ENCODE data around the gene STIM1. TPM values are rescaled to one million over a fixed set of nuclear protein-coding genes. Genes with fewer than 3 reads are reported as not detected.
A peak's percentile ranks its signal among the peaks of the same experiment; 100 is the strongest.
"Not testable (repeated sequence)": the region's sequence is repeated elsewhere in the genome, so short reads cannot be mapped to it uniquely, and the experiment has no call there.

The STIM1 gene
- total RNA-seq, 1 donor from 2014 or later = 46.9 TPM

GRCh38 chr11:4006946-4007680 lies 151.6 kb downstream of the STIM1 start:
- no peak overlapping the region for H3K4me3 Mint-ChIP-seq (ENCODE audit: unreplicated experiment)
- H3K27me3 Mint-ChIP-seq (ENCODE audit: unreplicated experiment) = no peaks in the 10 kb centered on the region
- TF ChIP-seq CTCF (IDR thresholded peaks at IDR 0.05) = no peak
- H3K4me1 Mint-ChIP-seq (ENCODE audit: unreplicated experiment) = no peaks in the 10 kb centered on the region
- DNase-seq (ENCODE audit: extremely low spot score, unreplicated experiment) = no peak
- no peak overlapping the region for H3K27ac Mint-ChIP-seq (ENCODE audit: unreplicated experiment)
- no peaks in the 10 kb centered on the region for H3K9me3 Mint-ChIP-seq (ENCODE audit: unreplicated experiment)
- peaks cover 3% of the 10 kb centered on the region for H3K36me3 Mint-ChIP-seq (ENCODE audit: unreplicated experiment)

GRCh38 chr11:4008116-4008515 lies 152.7 kb downstream of the STIM1 start:
- Mint-ChIP-seq H3K27me3 (ENCODE audit: unreplicated experiment) (no peaks in the 10 kb centered on the region), H3K4me1 (ENCODE audit: unreplicated experiment) (no peaks in the 10 kb centered on the region), H3K9me3 (ENCODE audit: unreplicated experiment) (no peaks in the 10 kb centered on the region), H3K27ac (ENCODE audit: unreplicated experiment) (no peak overlapping the region), H3K36me3 (ENCODE audit: unreplicated experiment) (peaks cover 3% of the 10 kb centered on the region), H3K4me3 (ENCODE audit: unreplicated experiment) (no peak overlapping the region)
- DNase-seq (ENCODE audit: extremely low spot score, unreplicated experiment) = no peak
- TF ChIP-seq CTCF (IDR thresholded peaks at IDR 0.05) = no peak

DNA sequence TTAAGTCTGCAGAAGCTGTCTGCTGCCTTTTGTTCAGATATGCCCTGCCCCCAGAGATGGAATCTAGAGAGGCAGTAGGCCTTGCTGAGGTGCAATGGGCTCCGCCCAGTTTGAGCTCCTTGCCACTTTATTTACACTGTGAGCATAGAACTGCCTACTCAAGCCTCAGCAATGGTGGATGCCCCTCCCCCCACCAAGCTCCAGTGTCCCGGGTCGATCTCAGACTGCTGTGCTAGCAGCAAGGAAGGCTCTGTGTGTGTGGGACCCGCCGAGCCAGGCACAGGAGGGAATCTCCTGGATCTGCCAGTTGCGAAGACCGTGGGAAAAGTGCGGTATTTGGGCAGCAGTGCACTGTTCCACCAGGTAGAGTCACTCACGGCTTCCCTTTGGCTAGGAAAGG lies 161.1 kb downstream of the STIM1 start:
- H3K4me1 Mint-ChIP-seq (ENCODE audit: unreplicated experiment) = peaks cover 28% of the 10 kb centered on the region
- H3K27ac Mint-ChIP-seq (ENCODE audit: unreplicated experiment); H3K9me3 Mint-ChIP-seq (ENCODE audit: unreplicated experiment); H3K4me3 Mint-ChIP-seq (ENCODE audit: unreplicated experiment); DNase-seq (ENCODE audit: extremely low spot score, unreplicated experiment); H3K36me3 Mint-ChIP-seq (ENCODE audit: unreplicated experiment); H3K27me3 Mint-ChIP-seq (ENCODE audit: unreplicated experiment): not testable (repeated sequence)

DNA sequence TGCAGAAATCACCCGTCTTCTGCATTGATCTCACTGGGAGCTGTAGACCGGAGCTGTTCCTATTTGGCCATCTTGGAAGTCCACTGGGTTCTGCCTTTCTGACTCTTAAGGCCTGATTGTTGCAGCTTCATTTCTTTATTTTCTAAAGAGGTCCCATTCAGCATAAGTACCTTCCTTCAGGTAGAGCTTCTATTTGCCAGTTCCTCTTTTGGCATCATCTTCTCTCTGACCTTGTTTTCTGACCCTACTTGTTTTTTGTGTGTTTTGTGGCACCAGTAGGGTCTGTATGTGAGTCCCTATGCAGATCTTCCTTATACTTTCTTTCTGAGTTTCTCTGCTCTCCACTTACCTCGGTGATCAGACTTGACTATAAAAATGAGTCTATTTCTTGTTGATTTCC lies 161.7 kb downstream of the STIM1 start:
- Mint-ChIP-seq H3K4me1 (ENCODE audit: unreplicated experiment) (peaks cover 28% of the 10 kb centered on the region), H3K9me3 (ENCODE audit: unreplicated experiment) (peaks cover 6% of the 10 kb centered on the region), H3K27ac (ENCODE audit: unreplicated experiment) (no peak overlapping the region), H3K36me3 (ENCODE audit: unreplicated experiment) (peaks cover 3% of the 10 kb centered on the region), H3K27me3 (ENCODE audit: unreplicated experiment) (no peaks in the 10 kb centered on the region), H3K4me3 (ENCODE audit: unreplicated experiment) (no peak overlapping the region)
- DNase-seq (ENCODE audit: extremely low spot score, unreplicated experiment) = no peak
- TF ChIP-seq CTCF (IDR thresholded peaks at IDR 0.05) = no peak

DNA sequence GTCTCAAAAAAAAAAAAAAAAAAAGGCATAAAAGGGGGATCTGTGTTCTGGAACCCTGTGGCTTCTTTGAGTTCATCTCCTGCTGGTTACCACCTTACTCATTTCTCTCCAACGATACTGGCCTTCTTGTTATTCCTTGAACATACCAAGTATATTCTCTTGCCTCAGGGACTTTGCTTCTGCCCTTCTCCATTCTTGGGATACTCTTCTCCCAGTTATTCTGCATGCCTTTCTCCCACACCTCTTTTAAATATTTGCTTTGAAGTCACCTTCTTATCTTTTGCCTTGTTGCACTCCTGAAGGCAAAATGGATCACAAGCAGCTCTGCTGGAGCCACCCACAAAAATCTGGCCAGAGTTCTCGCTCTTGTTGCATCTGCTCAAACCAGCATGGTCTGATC lies 163.2 kb downstream of the STIM1 start:
- peak overlapping the region; percentile 23 for H3K27ac Mint-ChIP-seq (ENCODE audit: unreplicated experiment)
- no peak for DNase-seq (ENCODE audit: extremely low spot score, unreplicated experiment)

More for the DNA sequence above, 163.2 kb downstream of the STIM1 start:
- no peaks in the 10 kb centered on the region for H3K27me3 Mint-ChIP-seq (ENCODE audit: unreplicated experiment)
- no peak overlapping the region for H3K4me3 Mint-ChIP-seq (ENCODE audit: unreplicated experiment)
- peaks cover 3% of the 10 kb centered on the region for H3K36me3 Mint-ChIP-seq (ENCODE audit: unreplicated experiment)
- H3K4me1 Mint-ChIP-seq (ENCODE audit: unreplicated experiment) = peaks cover 28% of the 10 kb centered on the region
- peaks cover 6% of the 10 kb centered on the region for H3K9me3 Mint-ChIP-seq (ENCODE audit: unreplicated experiment)
- TF ChIP-seq CTCF (IDR thresholded peaks at IDR 0.05) = no peak
